Stimulated activated naive CD4-positive, alpha-beta T cell (primary cell): Measurements from ENCODE around the gene GPAT3.
"Not testable (repeated sequence)": the region's sequence is repeated elsewhere in the genome, so short reads cannot be mapped to it uniquely, and the experiment has no call there.

ENCODE experiments used
- DNase-seq, 6 experiments: peaks; one replicate each; lab custom pipeline; 2025; lab: John Stamatoyannopoulos, UW

Gene GPAT3

GRCh38 chr4:83552083-83552482, 16.2 kb downstream of the GPAT3 start:
- DNase-seq = no peak

- no peak for DNase-seq
Observed at GRCh38 chr4:83552924-83553323, 17.0 kb downstream of the GPAT3 start.

- no peak for DNase-seq
Observed at GRCh38 chr4:83556006-83556707, 20.2 kb downstream of the GPAT3 start.

GRCh38 chr4:83556816-83557215, 20.9 kb downstream of the GPAT3 start:
- DNase-seq = no peak

GRCh38 chr4:83558059-83558653, 22.2 kb downstream of the GPAT3 start:
- no peak for DNase-seq

GRCh38 chr4:83558680-83559079, 22.8 kb downstream of the GPAT3 start:
- DNase-seq = no peak

- DNase-seq = no peak
Observed at GRCh38 chr4:83560523-83560922, 24.6 kb downstream of the GPAT3 start.

- DNase-seq = no peak
Observed at GRCh38 chr4:83561381-83561780, 25.5 kb downstream of the GPAT3 start.

- no peak for DNase-seq
Observed at GRCh38 chr4:83563998-83564397, 28.1 kb downstream of the GPAT3 start.

GRCh38 chr4:83568062-83568461, 32.2 kb downstream of the GPAT3 start:
- no peak for DNase-seq

GRCh38 chr4:83569429-83569828, 33.5 kb downstream of the GPAT3 start:
- peak in 1 of 6 experiments; percentile 39 for DNase-seq

GRCh38 chr4:83569987-83570386, 34.1 kb downstream of the GPAT3 start:
- no peak for DNase-seq

- no peak for DNase-seq
Observed at GRCh38 chr4:83572848-83573247, 36.9 kb downstream of the GPAT3 start.

- no peak for DNase-seq
Observed at GRCh38 chr4:83574247-83574646, 38.3 kb downstream of the GPAT3 start.

GRCh38 chr4:83576237-83576636, 40.3 kb downstream of the GPAT3 start:
- not testable (repeated sequence) for DNase-seq

GRCh38 chr4:83581411-83582288, 45.7 kb downstream of the GPAT3 start:
- DNase-seq = no peak

GRCh38 chr4:83582289-83582785, 46.4 kb downstream of the GPAT3 start:
- DNase-seq = no peak

GRCh38 chr4:83585982-83586508, 50.1 kb downstream of the GPAT3 start:
- DNase-seq = no peak

GRCh38 chr4:83589279-83589678, 53.4 kb downstream of the GPAT3 start:
- no peak for DNase-seq

GRCh38 chr4:83591056-83591455, 55.1 kb downstream of the GPAT3 start:
- no peak for DNase-seq

- no peak for DNase-seq
Observed at GRCh38 chr4:83591730-83592129, 55.8 kb downstream of the GPAT3 start.

GRCh38 chr4:83599183-83599582, 63.3 kb downstream of the GPAT3 start:
- no peak for DNase-seq
